ENCODE measurements around the gene LRCH1.

Gene LRCH1

GRCh38 chr13:46716821-46717220 lies 163.9 kb downstream of the LRCH1 start:
- Histone ChIP-seq H3K9ac (ENCODE audit: low read length in 2 of 2) (no peak overlapping the region), H3K9me3 (ENCODE audit: control insufficient read depth in 2 of 2, low read length in 2 of 2) (no peaks in the 10 kb centered on the region), H3K27me3 (ENCODE audit: control insufficient read depth in 1 of 2, insufficient read depth in 2 of 2, low read length in 2 of 2) (no peaks in the 10 kb centered on the region), H3K36me3 (ENCODE audit: control insufficient read depth in 2 of 2, insufficient read depth in 2 of 2, low read length in 2 of 2) (peaks cover 5 to 10% of the 10 kb centered on the region in 2 donors), H3K4me1 (ENCODE audit: control insufficient read depth, insufficient read depth, low read length) (no peaks in the 10 kb centered on the region), H3K27ac (ENCODE audit: low read length) (no peak overlapping the region), H3K4me3 (ENCODE audit: low read length in 2 of 2) (no peak overlapping the region)

- Histone ChIP-seq H3K27ac (ENCODE audit: low read length) (no peak overlapping the region), H3K4me1 (ENCODE audit: control insufficient read depth, insufficient read depth, low read length) (no peaks in the 10 kb centered on the region), H3K4me3 (ENCODE audit: low read length in 2 of 2) (no peak overlapping the region), H3K9me3 (ENCODE audit: control insufficient read depth in 2 of 2, low read length in 2 of 2) (no peaks in the 10 kb centered on the region), H3K9ac (ENCODE audit: low read length in 2 of 2) (no peak overlapping the region), H3K36me3 (ENCODE audit: control insufficient read depth in 2 of 2, insufficient read depth in 2 of 2, low read length in 2 of 2) (peaks cover 1 to 6% of the 10 kb centered on the region in 2 donors), H3K27me3 (ENCODE audit: control insufficient read depth in 1 of 2, insufficient read depth in 2 of 2, low read length in 2 of 2) (no peaks in the 10 kb centered on the region)
Measured at GRCh38 chr13:46717275-46717674, 164.3 kb downstream of the LRCH1 start.

- Histone ChIP-seq H3K4me1 (ENCODE audit: control insufficient read depth, insufficient read depth, low read length) (no peaks in the 10 kb centered on the region), H3K4me3 (ENCODE audit: low read length in 2 of 2) (no peak overlapping the region), H3K27ac (ENCODE audit: low read length) (no peak overlapping the region), H3K9ac (ENCODE audit: low read length in 2 of 2) (no peak overlapping the region), H3K9me3 (ENCODE audit: control insufficient read depth in 2 of 2, low read length in 2 of 2) (no peaks in the 10 kb centered on the region), H3K36me3 (ENCODE audit: control insufficient read depth in 2 of 2, insufficient read depth in 2 of 2, low read length in 2 of 2) (peaks cover 0 to under 1% of the 10 kb centered on the region in 2 donors), H3K27me3 (ENCODE audit: control insufficient read depth in 1 of 2, insufficient read depth in 2 of 2, low read length in 2 of 2) (no peaks in the 10 kb centered on the region)
Measured at GRCh38 chr13:46717856-46718255, 164.9 kb downstream of the LRCH1 start.

GRCh38 chr13:46720189-46720588 lies 167.2 kb downstream of the LRCH1 start:
- no peak overlapping the region for H3K27ac ChIP-seq (ENCODE audit: low read length)
- no peaks in the 10 kb centered on the region for H3K4me1 ChIP-seq (ENCODE audit: control insufficient read depth, insufficient read depth, low read length)
- no peak overlapping the region for H3K9ac ChIP-seq (ENCODE audit: low read length in 2 of 2)
- H3K27me3 ChIP-seq (ENCODE audit: control insufficient read depth in 1 of 2, insufficient read depth in 2 of 2, low read length in 2 of 2) = no peaks in the 10 kb centered on the region
- peaks cover 17 to 20% of the 10 kb centered on the region in 2 donors for H3K36me3 ChIP-seq (ENCODE audit: control insufficient read depth in 2 of 2, insufficient read depth in 2 of 2, low read length in 2 of 2)
- H3K4me3 ChIP-seq (ENCODE audit: low read length in 2 of 2) = no peak overlapping the region
- H3K9me3 ChIP-seq (ENCODE audit: control insufficient read depth in 2 of 2, low read length in 2 of 2) = no peaks in the 10 kb centered on the region

GRCh38 chr13:46721054-46721453 lies 168.1 kb downstream of the LRCH1 start:
- Histone ChIP-seq H3K9ac (ENCODE audit: low read length in 2 of 2) (no peak overlapping the region), H3K27me3 (ENCODE audit: control insufficient read depth in 1 of 2, insufficient read depth in 2 of 2, low read length in 2 of 2) (no peaks in the 10 kb centered on the region), H3K9me3 (ENCODE audit: control insufficient read depth in 2 of 2, low read length in 2 of 2) (no peaks in the 10 kb centered on the region), H3K4me3 (ENCODE audit: low read length in 2 of 2) (no peak overlapping the region), H3K27ac (ENCODE audit: low read length) (no peak overlapping the region), H3K4me1 (ENCODE audit: control insufficient read depth, insufficient read depth, low read length) (no peaks in the 10 kb centered on the region), H3K36me3 (ENCODE audit: control insufficient read depth in 2 of 2, insufficient read depth in 2 of 2, low read length in 2 of 2) (peaks cover 20 to 23% of the 10 kb centered on the region in 2 donors)

GRCh38 chr13:46726347-46726746 lies 173.4 kb downstream of the LRCH1 start:
- no peak overlapping the region for H3K4me3 ChIP-seq (ENCODE audit: low read length in 2 of 2)

GRCh38 chr13:46728777-46729176 lies 175.8 kb downstream of the LRCH1 start:
- no peak overlapping the region for H3K9ac ChIP-seq (ENCODE audit: low read length in 2 of 2)
- H3K27ac ChIP-seq (ENCODE audit: low read length) = no peak overlapping the region
- no peak overlapping the region for H3K4me3 ChIP-seq (ENCODE audit: low read length in 2 of 2)
- H3K9me3 ChIP-seq (ENCODE audit: control insufficient read depth in 2 of 2, low read length in 2 of 2) = no peaks in the 10 kb centered on the region
- H3K4me1 ChIP-seq (ENCODE audit: control insufficient read depth, insufficient read depth, low read length) = no peaks in the 10 kb centered on the region
- peaks cover 50 to 63% of the 10 kb centered on the region in 2 donors for H3K36me3 ChIP-seq (ENCODE audit: control insufficient read depth in 2 of 2, insufficient read depth in 2 of 2, low read length in 2 of 2)
- no peaks in the 10 kb centered on the region for H3K27me3 ChIP-seq (ENCODE audit: control insufficient read depth in 1 of 2, insufficient read depth in 2 of 2, low read length in 2 of 2)

More at GRCh38 chr13:46726347-46726746, 173.4 kb downstream of the LRCH1 start:
- H3K27me3 ChIP-seq (ENCODE audit: control insufficient read depth in 1 of 2, insufficient read depth in 2 of 2, low read length in 2 of 2) = no peaks in the 10 kb centered on the region
- peaks cover 46 to 48% of the 10 kb centered on the region in 2 donors for H3K36me3 ChIP-seq (ENCODE audit: control insufficient read depth in 2 of 2, insufficient read depth in 2 of 2, low read length in 2 of 2)
- no peak overlapping the region for H3K9ac ChIP-seq (ENCODE audit: low read length in 2 of 2)
- H3K4me1 ChIP-seq (ENCODE audit: control insufficient read depth, insufficient read depth, low read length) = no peaks in the 10 kb centered on the region
- no peaks in the 10 kb centered on the region for H3K9me3 ChIP-seq (ENCODE audit: control insufficient read depth in 2 of 2, low read length in 2 of 2)
- no peak overlapping the region for H3K27ac ChIP-seq (ENCODE audit: low read length)

- no peak overlapping the region for H3K9ac ChIP-seq (ENCODE audit: low read length in 2 of 2)
- no peaks in the 10 kb centered on the region for H3K27me3 ChIP-seq (ENCODE audit: control insufficient read depth in 1 of 2, insufficient read depth in 2 of 2, low read length in 2 of 2)
- no peak overlapping the region for H3K27ac ChIP-seq (ENCODE audit: low read length)
- peaks cover 43 to 50% of the 10 kb centered on the region in 2 donors for H3K36me3 ChIP-seq (ENCODE audit: control insufficient read depth in 2 of 2, insufficient read depth in 2 of 2, low read length in 2 of 2)
- no peak overlapping the region for H3K4me3 ChIP-seq (ENCODE audit: low read length in 2 of 2)
- H3K9me3 ChIP-seq (ENCODE audit: control insufficient read depth in 2 of 2, low read length in 2 of 2) = no peaks in the 10 kb centered on the region
- H3K4me1 ChIP-seq (ENCODE audit: control insufficient read depth, insufficient read depth, low read length) = no peaks in the 10 kb centered on the region
Measured at GRCh38 chr13:46731535-46731934, 178.6 kb downstream of the LRCH1 start.

- H3K9me3 ChIP-seq (ENCODE audit: control insufficient read depth in 2 of 2, low read length in 2 of 2) = no peaks in the 10 kb centered on the region
- H3K27ac ChIP-seq (ENCODE audit: low read length) = no peak overlapping the region
- H3K27me3 ChIP-seq (ENCODE audit: control insufficient read depth in 1 of 2, insufficient read depth in 2 of 2, low read length in 2 of 2) = no peaks in the 10 kb centered on the region
- H3K4me1 ChIP-seq (ENCODE audit: control insufficient read depth, insufficient read depth, low read length) = no peaks in the 10 kb centered on the region
- H3K9ac ChIP-seq (ENCODE audit: low read length in 2 of 2) = no peak overlapping the region
- H3K4me3 ChIP-seq (ENCODE audit: low read length in 2 of 2) = no peak overlapping the region
- peaks cover 22 to 41% of the 10 kb centered on the region in 2 donors for H3K36me3 ChIP-seq (ENCODE audit: control insufficient read depth in 2 of 2, insufficient read depth in 2 of 2, low read length in 2 of 2)
Measured at GRCh38 chr13:46735425-46735824, 182.5 kb downstream of the LRCH1 start.

GRCh38 chr13:46736541-46737310 lies 183.8 kb downstream of the LRCH1 start:
- peaks cover 23 to 37% of the 10 kb centered on the region in 2 donors for H3K36me3 ChIP-seq (ENCODE audit: control insufficient read depth in 2 of 2, insufficient read depth in 2 of 2, low read length in 2 of 2)

GRCh38 chr13:46738055-46738454 lies 185.1 kb downstream of the LRCH1 start:
- Histone ChIP-seq H3K4me3 (ENCODE audit: low read length in 2 of 2) (no peak overlapping the region), H3K9ac (ENCODE audit: low read length in 2 of 2) (no peak overlapping the region), H3K36me3 (ENCODE audit: control insufficient read depth in 2 of 2, insufficient read depth in 2 of 2, low read length in 2 of 2) (peaks cover 22 to 32% of the 10 kb centered on the region in 2 donors)

More at GRCh38 chr13:46736541-46737310, 183.8 kb downstream of the LRCH1 start:
- Histone ChIP-seq H3K9me3 (ENCODE audit: control insufficient read depth in 2 of 2, low read length in 2 of 2) (no peaks in the 10 kb centered on the region), H3K4me3 (ENCODE audit: low read length in 2 of 2) (no peak overlapping the region), H3K9ac (ENCODE audit: low read length in 2 of 2) (no peak overlapping the region), H3K27ac (ENCODE audit: low read length) (no peak overlapping the region), H3K27me3 (ENCODE audit: control insufficient read depth in 1 of 2, insufficient read depth in 2 of 2, low read length in 2 of 2) (no peaks in the 10 kb centered on the region), H3K4me1 (ENCODE audit: control insufficient read depth, insufficient read depth, low read length) (no peaks in the 10 kb centered on the region)

More at GRCh38 chr13:46738055-46738454, 185.1 kb downstream of the LRCH1 start:
- no peaks in the 10 kb centered on the region for H3K27me3 ChIP-seq (ENCODE audit: control insufficient read depth in 1 of 2, insufficient read depth in 2 of 2, low read length in 2 of 2)
- H3K27ac ChIP-seq (ENCODE audit: low read length) = no peak overlapping the region
- H3K4me1 ChIP-seq (ENCODE audit: control insufficient read depth, insufficient read depth, low read length) = no peaks in the 10 kb centered on the region
- H3K9me3 ChIP-seq (ENCODE audit: control insufficient read depth in 2 of 2, low read length in 2 of 2) = no peaks in the 10 kb centered on the region

Measured in stomach smooth muscle (tissue), 2 donors.